Panc1 (cell line): ENCODE measurements around the gene C16orf90. TPM values are rescaled to one million over a fixed set of nuclear protein-coding genes. Genes with fewer than 3 reads are reported as not detected.

Experiments used
- ATAC-seq: fragments of 200-7000 bp; cut with Tn5 transposase; 2 replicates; pipeline ENCODE4 v1.9.1; 2020; ENCODE audit warnings: mild to moderate bottlenecking, moderate library complexity
- BruUV-seq: library from RNA; stranded (reverse); fragments of 400-500 nt; replicated peaks from 2 replicates; lab custom pipeline; 2021; lab: Mats Ljungman, UMichigan
- CTCF ChIA-PET: fragments of 300-600 bp; sonication (Branson Sonifier 250); formaldehyde crosslinking; loops from one replicate; lab custom pipeline; 2022; ENCODE audit warnings: antibody characterized with exemption; lab: Charles Lee
- POLR2A ChIA-PET: fragments of 300-600 bp; sonication (Branson Sonifier 250); formaldehyde crosslinking; loops from one replicate; lab custom pipeline; 2022; ENCODE audit warnings: antibody characterized with exemption; lab: Charles Lee
- DNase-seq: peaks from one replicate; pipeline ENCODE4 v3.0.0-alpha.2; 2010; ENCODE audit warnings: low read depth, low spot score
- H3K27ac ChIP-seq: 2 replicates; pipeline ENCODE4 v1.5.1; 2011; ENCODE audit warnings: mild to moderate bottlenecking, low read length, inconsistent platforms
- H3K27me3 ChIP-seq: fragments of 200-500 bp; sonication (Bioruptor generic); 2 replicates; pipeline ENCODE4 v1.6.0; 2014; ENCODE audit warnings: low read length, inconsistent platforms; ENCODE audit not compliant: control insufficient read depth, insufficient read depth
- H3K36me3 ChIP-seq: fragments of 200-500 bp; sonication (Bioruptor generic); 2 replicates; pipeline ENCODE4 v1.5.1; 2014; ENCODE audit warnings: inconsistent platforms, mild to moderate bottlenecking, low read length, moderate library complexity; ENCODE audit not compliant: control insufficient read depth, insufficient read depth
- H3K4me1 ChIP-seq: 2 replicates; pipeline ENCODE4 v1.5.1; 2011; ENCODE audit warnings: inconsistent platforms, mild to moderate bottlenecking, low read length, moderate library complexity; ENCODE audit not compliant: control insufficient read depth, insufficient read depth
- H3K4me3 ChIP-seq, 2 experiments: 2 replicates each; pipeline ENCODE4 v1.5.1; 2011 to 2012; ENCODE audit warnings: low read depth in 2 of 2, low read length in 2 of 2, mild to moderate bottlenecking in 2 of 2, inconsistent platforms in 1 of 2, moderate library complexity in 1 of 2
- H3K9me3 ChIP-seq: fragments of 200-500 bp; sonication (Bioruptor generic); 2 replicates; pipeline ENCODE4 v1.5.1; 2014; ENCODE audit warnings: low read depth, mild to moderate bottlenecking, inconsistent platforms, low read length, moderate library complexity; ENCODE audit not compliant: control insufficient read depth, insufficient read depth
- POLR2AphosphoS5 ChIP-seq: IDR thresholded peaks from 2 replicates; pipeline ENCODE4 v1.6.1; 2012; ENCODE audit warnings: mild to moderate bottlenecking, low read depth, low read length, moderate library complexity
- SIN3A ChIP-seq: IDR thresholded peaks from 2 replicates; pipeline ENCODE4 v1.6.1; 2012; ENCODE audit warnings: low read depth, mild to moderate bottlenecking, low read length, moderate library complexity, borderline replicate concordance; ENCODE audit not compliant: insufficient read depth
- TCF7L2 ChIP-seq: IDR thresholded peaks from 2 replicates; pipeline ENCODE4 v1.6.1; 2011; ENCODE audit warnings: mild to moderate bottlenecking, low read depth, low read length, inconsistent platforms
- in situ Hi-C: cut with HindIII; loops from 2 replicates; pipeline ENCODE4 v1.10.0; 2016; ENCODE audit warnings: low sequenced_read_pairs, low pct_unique_long_range_greater_than_20kb
- intact Hi-C: fragments of 100-400 bp; cut with micrococcal nuclease; formaldehyde crosslinking; loops from one replicate; pipeline ENCODE4 v1.10.0; 2022; ENCODE audit not compliant: unreplicated experiment
- total RNA-seq: library from RNA; stranded (reverse); gene quantifications from one replicate; pipeline ENCODE4 v1.2.1, GENCODE V29; 2021; ENCODE audit not compliant: unreplicated experiment
- TF ChIP-seq, protein P1 (sequence below): fragments of 450-650 bp; IDR thresholded peaks from 2 replicates; pipeline ENCODE4 v1.5.1; 2017; ENCODE audit warnings: mild to moderate bottlenecking
- TF ChIP-seq, protein P2 (sequence below), 2 experiments: IDR thresholded peaks; 2 replicates each; pipeline ENCODE4 v1.6.1; 2011 to 2012; ENCODE audit warnings: low read depth in 2 of 2, control low read depth in 1 of 2, low read length in 1 of 2, mild to moderate bottlenecking in 1 of 2, moderate library complexity in 1 of 2; ENCODE audit not compliant: insufficient read depth in 1 of 2

The C16orf90 gene
- total RNA-seq, 1 experiment from 2014 or later: not detected

DNA sequence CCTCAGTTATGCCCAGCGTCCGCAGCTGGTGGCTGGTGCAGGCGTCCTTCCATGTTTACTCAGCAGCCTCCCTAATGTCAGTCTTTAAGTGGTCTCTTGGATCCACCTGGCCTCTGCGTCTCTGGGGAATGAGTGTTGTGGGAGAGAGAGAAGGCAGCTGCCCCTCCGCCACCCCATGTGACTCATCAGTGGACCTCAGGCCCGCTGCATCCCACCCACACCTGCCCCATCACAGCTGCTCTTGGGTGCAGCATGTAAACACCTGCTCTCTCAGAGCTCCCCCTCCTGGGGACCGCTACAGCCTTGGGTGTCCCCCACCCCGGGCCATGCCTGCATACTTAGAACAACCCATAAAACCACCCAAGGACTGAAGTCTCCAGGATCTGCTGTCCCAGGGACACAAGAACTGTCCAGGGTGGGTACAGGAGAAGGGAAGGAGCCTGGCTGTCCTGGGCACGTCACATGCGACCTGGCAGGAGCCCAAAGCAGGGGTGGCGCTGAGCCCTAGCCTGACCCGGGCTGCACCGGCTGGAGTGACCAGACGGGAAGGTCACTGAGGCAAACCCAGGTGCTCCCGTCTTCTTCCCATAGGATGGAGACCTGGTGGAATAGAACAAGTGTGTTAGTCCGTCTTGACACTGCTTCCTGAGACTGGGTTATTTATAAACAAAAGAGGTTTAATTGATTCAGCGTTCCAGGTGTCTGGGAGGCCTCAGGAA lies 4.2 kb downstream of the C16orf90 start:
- Histone ChIP-seq H3K4me1 (no peaks in the 10 kb centered on the region), H3K4me3 (no peak overlapping the region)
- CTCF ChIA-PET: no interaction called here

DNA sequence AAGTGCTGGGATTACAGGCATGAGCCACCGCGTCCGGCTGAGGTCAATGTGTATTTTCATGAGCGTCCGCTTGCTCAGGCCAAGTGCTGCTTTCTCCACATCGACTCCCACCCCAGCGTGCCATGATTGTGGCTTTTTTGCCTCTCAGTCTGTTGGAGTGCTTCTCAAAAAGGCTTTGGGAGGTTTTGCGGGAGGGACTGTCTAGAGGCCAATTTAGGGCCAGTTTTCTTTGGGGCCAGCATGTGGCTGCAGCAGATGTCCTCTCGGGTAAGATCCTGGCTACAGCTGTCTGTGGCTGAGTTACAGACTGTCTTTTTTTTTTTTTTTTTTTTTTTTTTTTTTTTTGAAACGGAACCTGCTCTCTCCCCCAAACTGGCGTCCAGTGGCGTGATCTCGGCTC lies 6.5 kb downstream of the C16orf90 start:
- Histone ChIP-seq H3K9me3 (no peaks in the 10 kb centered on the region), H3K27ac (no peak overlapping the region), H3K4me3 (no peak overlapping the region), H3K27me3 (no peaks in the 10 kb centered on the region), H3K4me1 (no peaks in the 10 kb centered on the region), H3K36me3 (no peaks in the 10 kb centered on the region)
- no peak for ATAC-seq
- DNase-seq: no peak
- intact Hi-C loops (no loop called here), in situ Hi-C loops (no loop called here)
- ChIA-PET CTCF (no interaction called here), POLR2A (interaction anchor here (0.6 kb wide), 1 partner anchor 13 kb away, joined by 10 read pairs; no protein-coding TSS in a partner anchor)
- TF ChIP-seq, protein P1, sequence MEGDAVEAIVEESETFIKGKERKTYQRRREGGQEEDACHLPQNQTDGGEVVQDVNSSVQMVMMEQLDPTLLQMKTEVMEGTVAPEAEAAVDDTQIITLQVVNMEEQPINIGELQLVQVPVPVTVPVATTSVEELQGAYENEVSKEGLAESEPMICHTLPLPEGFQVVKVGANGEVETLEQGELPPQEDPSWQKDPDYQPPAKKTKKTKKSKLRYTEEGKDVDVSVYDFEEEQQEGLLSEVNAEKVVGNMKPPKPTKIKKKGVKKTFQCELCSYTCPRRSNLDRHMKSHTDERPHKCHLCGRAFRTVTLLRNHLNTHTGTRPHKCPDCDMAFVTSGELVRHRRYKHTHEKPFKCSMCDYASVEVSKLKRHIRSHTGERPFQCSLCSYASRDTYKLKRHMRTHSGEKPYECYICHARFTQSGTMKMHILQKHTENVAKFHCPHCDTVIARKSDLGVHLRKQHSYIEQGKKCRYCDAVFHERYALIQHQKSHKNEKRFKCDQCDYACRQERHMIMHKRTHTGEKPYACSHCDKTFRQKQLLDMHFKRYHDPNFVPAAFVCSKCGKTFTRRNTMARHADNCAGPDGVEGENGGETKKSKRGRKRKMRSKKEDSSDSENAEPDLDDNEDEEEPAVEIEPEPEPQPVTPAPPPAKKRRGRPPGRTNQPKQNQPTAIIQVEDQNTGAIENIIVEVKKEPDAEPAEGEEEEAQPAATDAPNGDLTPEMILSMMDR: no peak
- no peak for TF ChIP-seq SIN3A
- TF ChIP-seq, protein P2, sequence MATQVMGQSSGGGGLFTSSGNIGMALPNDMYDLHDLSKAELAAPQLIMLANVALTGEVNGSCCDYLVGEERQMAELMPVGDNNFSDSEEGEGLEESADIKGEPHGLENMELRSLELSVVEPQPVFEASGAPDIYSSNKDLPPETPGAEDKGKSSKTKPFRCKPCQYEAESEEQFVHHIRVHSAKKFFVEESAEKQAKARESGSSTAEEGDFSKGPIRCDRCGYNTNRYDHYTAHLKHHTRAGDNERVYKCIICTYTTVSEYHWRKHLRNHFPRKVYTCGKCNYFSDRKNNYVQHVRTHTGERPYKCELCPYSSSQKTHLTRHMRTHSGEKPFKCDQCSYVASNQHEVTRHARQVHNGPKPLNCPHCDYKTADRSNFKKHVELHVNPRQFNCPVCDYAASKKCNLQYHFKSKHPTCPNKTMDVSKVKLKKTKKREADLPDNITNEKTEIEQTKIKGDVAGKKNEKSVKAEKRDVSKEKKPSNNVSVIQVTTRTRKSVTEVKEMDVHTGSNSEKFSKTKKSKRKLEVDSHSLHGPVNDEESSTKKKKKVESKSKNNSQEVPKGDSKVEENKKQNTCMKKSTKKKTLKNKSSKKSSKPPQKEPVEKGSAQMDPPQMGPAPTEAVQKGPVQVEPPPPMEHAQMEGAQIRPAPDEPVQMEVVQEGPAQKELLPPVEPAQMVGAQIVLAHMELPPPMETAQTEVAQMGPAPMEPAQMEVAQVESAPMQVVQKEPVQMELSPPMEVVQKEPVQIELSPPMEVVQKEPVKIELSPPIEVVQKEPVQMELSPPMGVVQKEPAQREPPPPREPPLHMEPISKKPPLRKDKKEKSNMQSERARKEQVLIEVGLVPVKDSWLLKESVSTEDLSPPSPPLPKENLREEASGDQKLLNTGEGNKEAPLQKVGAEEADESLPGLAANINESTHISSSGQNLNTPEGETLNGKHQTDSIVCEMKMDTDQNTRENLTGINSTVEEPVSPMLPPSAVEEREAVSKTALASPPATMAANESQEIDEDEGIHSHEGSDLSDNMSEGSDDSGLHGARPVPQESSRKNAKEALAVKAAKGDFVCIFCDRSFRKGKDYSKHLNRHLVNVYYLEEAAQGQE (IDR thresholded peaks at IDR 0.05; ENCODE audit: insufficient read depth in 1 of 2, low read depth in 2 of 2, low read length in 1 of 2): no peak
- TF ChIP-seq TCF7L2: no peak
- TF ChIP-seq POLR2AphosphoS5: no peak
- no TSS peak for BruUV-seq

More for the DNA sequence above, 4.2 kb downstream of the C16orf90 start:
- Histone ChIP-seq H3K36me3 (no peaks in the 10 kb centered on the region), H3K9me3 (no peaks in the 10 kb centered on the region), H3K27ac (no peak overlapping the region), H3K27me3 (no peaks in the 10 kb centered on the region)
- POLR2A ChIA-PET: no interaction called here
- no peak; the same call in 1 of the 2 replicates for ATAC-seq
- intact Hi-C loops: no loop called here
- BruUV-seq: no TSS peak
- in situ Hi-C loops: no loop called here
- DNase-seq: no peak
- TF ChIP-seq, protein P1: no peak
- TF ChIP-seq SIN3A: no peak
- TF ChIP-seq, protein P2 (IDR thresholded peaks at IDR 0.05; ENCODE audit: insufficient read depth in 1 of 2, low read depth in 2 of 2, low read length in 1 of 2): no peak
- no peak for TF ChIP-seq TCF7L2
- no peak for TF ChIP-seq POLR2AphosphoS5
